GM19099 (cell line): ENCODE data around the gene TNKS1BP1.

ENCODE experiments used
- POLR2A ChIP-seq: IDR thresholded peaks from 3 replicates; pipeline ENCODE4 v1.6.1; 2011; ENCODE audit warnings: low read depth; ENCODE audit not compliant: insufficient read length; ENCODE audit errors: extremely low read depth

Gene TNKS1BP1

GRCh38 chr11:57276169-57276970 lies 48.4 kb downstream of the TNKS1BP1 start:
- no peak for TF ChIP-seq POLR2A

- TF ChIP-seq POLR2A, result no peak
Measured at GRCh38 chr11:57275582-57275981, 49.2 kb downstream of the TNKS1BP1 start.

- TF ChIP-seq POLR2A, result no peak
Measured at GRCh38 chr11:57274904-57275498, 49.8 kb downstream of the TNKS1BP1 start.

GRCh38 chr11:57273448-57274058 lies 51.2 kb downstream of the TNKS1BP1 start:
- no peak for TF ChIP-seq POLR2A

- TF ChIP-seq POLR2A, result no peak
Measured at GRCh38 chr11:57269571-57270021, 55.2 kb downstream of the TNKS1BP1 start.

GRCh38 chr11:57266157-57266556 lies 58.6 kb downstream of the TNKS1BP1 start:
- no peak for TF ChIP-seq POLR2A

GRCh38 chr11:57263351-57263750 lies 61.4 kb downstream of the TNKS1BP1 start:
- no peak for TF ChIP-seq POLR2A

- no peak for TF ChIP-seq POLR2A
Measured at GRCh38 chr11:57262157-57262556, 62.6 kb downstream of the TNKS1BP1 start.

GRCh38 chr11:57260937-57261783 lies 63.6 kb downstream of the TNKS1BP1 start:
- TF ChIP-seq POLR2A, result no peak

- no peak for TF ChIP-seq POLR2A
Measured at GRCh38 chr11:57256119-57256518, 68.6 kb downstream of the TNKS1BP1 start.

GRCh38 chr11:57255618-57256017 lies 69.1 kb downstream of the TNKS1BP1 start:
- no peak for TF ChIP-seq POLR2A

- no peak for TF ChIP-seq POLR2A
Measured at GRCh38 chr11:57254631-57255030, 70.1 kb downstream of the TNKS1BP1 start.

GRCh38 chr11:57251491-57252104 lies 73.2 kb downstream of the TNKS1BP1 start:
- TF ChIP-seq POLR2A, result no peak

GRCh38 chr11:57251037-57251436 lies 73.7 kb downstream of the TNKS1BP1 start:
- no peak for TF ChIP-seq POLR2A
